Right renal pelvis (tissue), 4 donors: Measurements from ENCODE around the gene SPDL1. TPM values are rescaled to one million over a fixed set of nuclear protein-coding genes. Genes with fewer than 3 reads are reported as not detected.

Experiments
- DNase-seq, 4 donors: peaks; one replicate each; pipeline ENCODE4 v3.0.0-alpha.2; 2013; ENCODE audit warnings: low read depth in 4 of 4, low spot score in 3 of 4, missing footprints in 1 of 4
- polyA plus RNA-seq, 4 donors: library from polyadenylated mRNA; unstranded; fragments of 120-200 nt; gene quantifications; one replicate each; pipeline ENCODE4 v1.2.1, GENCODE V29; 2013; ENCODE audit not compliant: insufficient read length in 4 of 4

The SPDL1 gene
- polyA plus RNA-seq, 4 donors: 32.7 to 42.9 (median 39.4) TPM

DNA sequence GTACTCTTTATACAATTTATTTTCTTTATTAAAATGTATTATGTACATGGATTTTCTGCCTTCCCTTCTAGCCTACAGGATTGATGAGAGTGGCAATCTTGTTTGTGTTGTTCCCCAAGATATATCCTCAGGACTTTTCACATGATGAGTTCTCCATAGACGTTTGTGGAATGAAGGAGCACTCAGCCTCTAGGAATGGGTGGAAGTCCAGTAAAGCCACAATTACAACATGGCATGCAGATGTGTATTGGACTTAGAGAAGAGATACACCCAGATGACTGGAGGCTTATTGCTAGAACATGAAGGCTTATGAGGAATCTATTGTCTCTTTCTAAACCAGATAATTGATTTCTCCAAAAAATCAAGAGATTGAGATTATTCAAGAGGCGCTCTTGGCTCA lies 45.3 kb downstream of the SPDL1 start:
- no peak for DNase-seq

- DNase-seq: no peak
These were observed 46.4 kb downstream of the SPDL1 start for GRCh38 chr5:169629847-169630548.

- DNase-seq: no peak
These were observed 47.8 kb downstream of the SPDL1 start for GRCh38 chr5:169631360-169631759.

DNA sequence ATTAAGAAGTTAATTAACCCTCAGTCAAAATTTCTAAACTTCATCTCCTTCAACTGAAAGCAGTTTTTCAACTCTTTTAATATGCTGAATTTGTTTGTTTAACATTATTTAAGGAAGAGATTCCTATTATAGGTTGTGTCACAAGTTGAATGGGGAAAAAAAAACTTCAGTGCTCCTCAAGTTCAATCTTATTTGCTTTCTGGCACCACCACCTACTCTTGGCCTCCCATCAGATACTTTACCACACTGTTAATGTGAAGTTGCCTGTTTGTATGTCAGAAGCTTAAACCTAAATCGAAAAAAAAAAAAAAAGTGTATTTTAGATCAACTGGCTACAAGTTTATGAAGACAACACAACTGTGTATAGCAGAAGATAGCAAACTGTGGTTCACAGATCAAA lies 49.4 kb downstream of the SPDL1 start:
- DNase-seq: no peak

- no peak for DNase-seq
These were observed 51.0 kb downstream of the SPDL1 start for GRCh38 chr5:169634606-169635005.

- DNase-seq: no peak
These were observed 52.4 kb downstream of the SPDL1 start for GRCh38 chr5:169635936-169636335.

DNA sequence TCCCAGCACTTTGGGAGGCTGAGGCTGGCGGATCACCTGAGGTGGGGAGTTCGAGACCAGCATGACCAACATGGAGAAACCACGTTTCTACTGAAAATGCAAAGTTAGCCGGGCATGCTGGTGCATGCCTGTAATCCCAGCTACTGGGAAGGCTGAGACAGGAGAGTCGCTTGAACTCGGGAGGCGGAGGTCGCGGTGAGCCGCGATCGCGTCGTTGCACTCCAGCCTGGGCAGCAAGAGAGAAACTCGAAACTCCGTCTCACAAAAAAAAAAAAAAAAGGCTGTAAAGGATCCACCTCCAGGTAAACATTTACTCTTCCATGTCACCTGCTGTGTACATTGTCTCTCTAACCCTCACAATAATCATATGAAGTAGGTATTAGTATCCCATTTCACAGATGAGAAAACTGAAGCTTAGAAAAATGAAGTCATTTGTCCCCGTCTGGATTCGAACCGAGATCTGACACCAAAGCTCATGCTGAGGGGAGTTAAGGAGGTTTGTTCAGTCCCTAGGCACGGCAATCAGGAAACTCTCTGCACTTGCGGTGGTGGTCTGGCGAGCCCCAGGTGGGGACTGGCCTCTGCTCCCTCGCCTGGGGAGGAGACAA lies 53.0 kb downstream of the SPDL1 start:
- no peak for DNase-seq

- no peak for DNase-seq
These were observed 53.5 kb downstream of the SPDL1 start, which contains the start of gene DOCK2 for GRCh38 chr5:169637085-169637548. Gene DOCK2, plus strand, starts transcription at chr5:169637275. Its CDS starts 52 bp downstream, at chr5:169637327.

DNA sequence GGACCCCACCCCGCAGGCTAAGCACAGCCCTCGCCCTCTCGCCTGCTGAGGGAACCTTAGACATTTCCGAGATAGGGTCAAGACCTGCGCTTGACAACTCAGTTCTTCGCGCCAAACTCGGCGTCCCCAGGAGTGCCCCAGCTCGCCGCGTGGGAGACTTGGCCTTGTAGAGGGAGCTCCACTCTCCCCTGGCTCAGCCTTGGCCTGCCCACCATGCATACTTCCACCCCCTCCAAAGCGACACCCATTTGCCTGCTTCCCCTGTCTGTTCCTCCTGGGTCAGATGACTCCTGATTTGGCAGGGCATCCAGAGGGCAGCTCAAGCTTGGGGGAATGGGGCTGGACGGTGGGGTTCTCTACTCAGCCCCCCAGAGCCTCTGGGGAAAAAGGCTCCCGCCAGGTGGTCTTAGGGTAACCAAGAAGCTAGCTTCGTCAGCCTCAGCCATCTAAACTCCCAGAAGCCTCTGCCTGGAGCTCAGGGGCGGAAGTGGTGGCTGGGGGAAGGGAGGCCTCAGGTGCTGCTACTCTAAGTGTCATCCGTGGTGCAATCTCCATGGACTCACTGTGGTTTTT lies 54.1 kb downstream of the SPDL1 start:
- no peak for DNase-seq

GRCh38 chr5:169641253-169641652 lies 57.7 kb downstream of the SPDL1 start:
- DNase-seq: peak; percentile 23 to 33 (median 28)

DNA sequence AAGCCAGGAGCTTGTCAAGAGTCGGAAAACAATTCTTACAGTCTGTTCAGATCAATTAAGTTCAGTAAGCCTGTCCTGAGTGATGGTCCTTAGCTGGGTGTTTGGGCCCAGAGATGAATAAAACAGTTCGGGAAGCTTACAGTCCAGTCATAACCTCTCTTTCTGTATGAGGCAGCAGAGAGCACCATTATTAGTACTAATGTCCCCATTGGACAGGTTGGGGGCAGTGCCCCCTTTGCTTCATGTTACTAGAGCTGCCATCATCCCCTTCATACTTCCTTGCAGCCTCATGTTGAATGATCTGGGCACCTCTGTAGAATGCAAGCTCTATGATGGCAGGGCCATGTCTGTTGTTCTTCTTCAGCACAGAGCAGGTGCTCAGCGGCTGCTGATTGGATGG lies 63.3 kb downstream of the SPDL1 start:
- no peak for DNase-seq

DNA sequence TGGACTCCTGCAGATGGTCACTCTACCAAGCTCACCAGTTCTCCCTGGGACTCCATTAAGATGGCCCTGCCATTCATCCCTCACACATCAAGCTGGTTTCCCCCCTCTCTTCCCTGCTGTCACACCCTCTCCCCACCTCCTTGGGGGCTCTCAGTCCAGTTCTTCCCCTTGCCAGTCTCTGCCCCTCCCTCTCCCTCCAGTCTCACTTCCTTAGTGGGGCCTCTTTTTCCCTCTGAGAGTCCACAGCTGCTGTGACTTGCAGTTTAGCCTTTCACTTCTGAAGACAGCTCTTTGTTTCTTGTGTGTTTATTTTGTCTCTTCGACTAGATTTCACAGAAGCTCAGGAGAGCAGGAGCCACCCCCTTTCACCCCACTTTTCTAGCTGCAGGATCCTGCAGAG lies 64.0 kb downstream of the SPDL1 start:
- peak in 1 of 4 donors; percentile 7 for DNase-seq

- no peak for DNase-seq
These were observed 65.2 kb downstream of the SPDL1 start for GRCh38 chr5:169648725-169649310.

DNA sequence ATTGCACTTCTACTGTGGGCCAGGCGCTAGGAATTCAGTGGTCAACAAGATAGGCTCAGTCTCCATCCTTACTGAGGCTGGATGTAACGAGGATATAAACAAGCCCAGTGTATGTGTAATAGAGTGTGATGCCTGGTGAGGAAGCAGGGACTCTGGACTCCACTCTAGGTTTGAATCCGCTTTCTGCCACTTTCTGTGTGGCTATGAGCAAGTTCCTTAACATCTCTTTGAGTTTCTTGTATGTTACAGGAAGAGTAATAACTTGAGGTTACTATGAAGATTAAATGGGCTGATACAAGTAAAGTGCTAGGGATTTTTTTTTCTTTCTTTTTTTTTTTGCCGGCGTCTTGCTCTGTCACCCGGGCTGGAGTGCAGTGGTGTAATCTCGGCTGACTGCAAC lies 65.9 kb downstream of the SPDL1 start:
- no peak for DNase-seq

- no peak for DNase-seq
These were observed 67.2 kb downstream of the SPDL1 start for GRCh38 chr5:169650701-169651331.

DNA sequence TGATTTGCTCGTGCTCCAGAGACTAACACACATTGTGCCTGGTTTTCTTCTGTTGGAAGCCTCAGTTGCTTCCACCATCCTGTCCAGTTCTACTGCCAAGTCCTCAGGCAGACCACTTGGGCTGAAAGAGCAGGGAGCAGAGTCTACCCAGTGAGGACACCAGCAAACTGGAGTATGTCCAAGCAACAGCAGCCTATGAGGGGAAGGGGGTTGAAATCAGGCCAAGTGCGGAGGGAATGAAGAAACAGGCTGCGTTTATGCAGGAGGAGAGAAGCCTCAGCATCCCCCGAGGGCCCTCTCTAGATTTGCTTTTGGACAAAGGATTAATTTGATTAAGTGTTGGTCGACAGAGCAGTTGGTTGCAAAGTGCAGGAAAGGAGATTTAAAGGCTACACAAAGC lies 68.0 kb downstream of the SPDL1 start:
- DNase-seq: no peak

GRCh38 chr5:169652057-169652456 lies 68.5 kb downstream of the SPDL1 start:
- DNase-seq: no peak

- DNase-seq: no peak
These were observed 69.5 kb downstream of the SPDL1 start for GRCh38 chr5:169653091-169653490.
